Measurements from ENCODE around the gene C4orf46.

The C4orf46 gene

GRCh38 chr4:158652920-158653319, 18.8 kb downstream of the C4orf46 start:
- DNase-seq (ENCODE audit: low spot score), result no peak

- DNase-seq (ENCODE audit: low spot score), result no peak
Observed at GRCh38 chr4:158649111-158649680, 22.5 kb downstream of the C4orf46 start.

- DNase-seq (ENCODE audit: low spot score), result no peak
Observed at GRCh38 chr4:158644760-158645159, 26.9 kb downstream of the C4orf46 start.

- DNase-seq (ENCODE audit: low spot score), result no peak
Observed at GRCh38 chr4:158644356-158644755, 27.3 kb downstream of the C4orf46 start.

GRCh38 chr4:158636619-158637018, 35.1 kb downstream of the C4orf46 start:
- no peak for DNase-seq (ENCODE audit: low spot score)

GRCh38 chr4:158630893-158631292, 40.8 kb downstream of the C4orf46 start:
- DNase-seq (ENCODE audit: low spot score), result no peak

GRCh38 chr4:158625544-158625943, 46.1 kb downstream of the C4orf46 start:
- DNase-seq (ENCODE audit: low spot score), result no peak

GRCh38 chr4:158624889-158625478, 46.7 kb downstream of the C4orf46 start:
- DNase-seq (ENCODE audit: low spot score), result peak; percentile 38

- no peak for DNase-seq (ENCODE audit: low spot score)
Observed at GRCh38 chr4:158622251-158622650, 49.4 kb downstream of the C4orf46 start.

- DNase-seq (ENCODE audit: low spot score), result no peak
Observed at GRCh38 chr4:158621729-158622128, 50.0 kb downstream of the C4orf46 start.

- DNase-seq (ENCODE audit: low spot score), result no peak
Observed at GRCh38 chr4:158617956-158618355, 53.7 kb downstream of the C4orf46 start.

Small RNAs within 50 kb of the gene (small RNA-seq; reads per million reads assigned to genes)
- 0.10 to 0.84 reads per million in 2 experiments for gene RF00012
